ENCODE results near the gene LRIG1. TPM values are rescaled to one million over a fixed set of nuclear protein-coding genes. Genes with fewer than 3 reads are reported as not detected.

LRIG1 gene
- total and polyA plus RNA-seq, 2 of the 8 experiments (the other 6 are each of a cell fraction or from before 2014, with no cell fraction given), result 78.1 to 88.7 TPM

- Histone ChIP-seq H3K9me3 (ENCODE audit: insufficient read depth in 2 of 2, low read depth in 1 of 2, low read length in 1 of 2) (no peaks in the 10 kb centered on the region), H3K36me3 (ENCODE audit: control insufficient read depth in 2 of 4, insufficient read depth in 4 of 4, low read length in 3 of 4) (peaks cover 11 to 83% (median 50%) of the 10 kb centered on the region in 4 experiments), H3K14ac (ENCODE audit: insufficient read length) (no peak overlapping the region), H3K27ac (ENCODE audit: low read depth, low read length) (no peak overlapping the region), H3K9ac (replicated peaks in 1 of 4; ENCODE audit: extremely low read depth in 1 of 4, low read depth in 3 of 4, low read length in 3 of 4) (no peak overlapping the region), H3K4me1 (replicated peaks in 1 of 4; ENCODE audit: control insufficient read depth in 3 of 4, insufficient read depth in 4 of 4, low read length in 3 of 4) (peaks cover 0 to 13% (median 10%) of the 10 kb centered on the region in 4 experiments; a peak in 6 of 7 replicates), H2BK5ac (ENCODE audit: low read depth, low read length) (no peak overlapping the region), H3K23ac (ENCODE audit: insufficient read length) (no peak overlapping the region), H3K79me1 (ENCODE audit: low read depth, low read length) (peaks cover 17% of the 10 kb centered on the region), H2AK5ac (ENCODE audit: low read depth, low read length) (no peak overlapping the region), H2AFZ (ENCODE audit: low read length) (no peak overlapping the region), H2BK20ac (ENCODE audit: low read length) (no peak overlapping the region), H3K56ac (replicated peaks; ENCODE audit: insufficient read length, low read depth, low read length) (no peak overlapping the region), H2BK15ac (ENCODE audit: low read length) (no peak overlapping the region), H3K27me3 (replicated peaks in 1 of 4; ENCODE audit: control insufficient read depth in 3 of 4, extremely low read depth in 1 of 4, insufficient read depth in 3 of 4, low read length in 3 of 4) (no peaks in the 10 kb centered on the region), H4K91ac (replicated peaks; ENCODE audit: insufficient read length, low read length) (no peak overlapping the region), H2BK12ac (ENCODE audit: low read depth, low read length) (no peak overlapping the region), H4K20me1 (replicated peaks in 1 of 2; ENCODE audit: control insufficient read depth in 1 of 2, insufficient read depth in 2 of 2, low read length in 2 of 2) (peaks cover 23% of the 10 kb centered on the region in 2 experiments), H2BK120ac (replicated peaks; ENCODE audit: low read depth, low read length) (no peak overlapping the region), H3K18ac (ENCODE audit: extremely low read depth, low read length) (no peak overlapping the region), H4K5ac (ENCODE audit: insufficient read length, low read depth, low read length) (no peak overlapping the region), H4K8ac (ENCODE audit: extremely low read depth, insufficient read depth, low read length) (no peak overlapping the region), H3K79me2 (ENCODE audit: control insufficient read depth in 1 of 2, insufficient read depth in 2 of 2, low read length in 2 of 2) (peaks cover 5 to 98% of the 10 kb centered on the region in 2 experiments), H3K4me2 (ENCODE audit: insufficient read depth in 1 of 2, low read depth in 2 of 2, low read length in 2 of 2) (no peak overlapping the region), H3K4me3 (ENCODE audit: extremely low read depth in 1 of 4, insufficient read depth in 2 of 4, low read depth in 3 of 4, low read length in 4 of 4) (no peak overlapping the region), H3K4ac (replicated peaks; ENCODE audit: insufficient read length, low read depth, low read length) (no peak overlapping the region), H3K23me2 (ENCODE audit: low read depth, low read length) (no peaks in the 10 kb centered on the region)
- CTCF ChIA-PET (ENCODE audit: partially characterized antibody), result interaction anchor here (0.6 to 7.2 kb wide), 7 partner anchors 9 to 74 kb away, joined by 3 to 32 read pairs (median 4); no protein-coding TSS in a partner anchor
- DNase-seq (ENCODE audit: low read depth in 1 of 2, low spot score in 2 of 2), result no peak
- FAIRE-seq, result no peak
- POLR2A ChIA-PET (ENCODE audit: partially characterized antibody), result interaction anchor here (0.6 to 2.8 kb wide), 7 partner anchors 8 to 44 kb away, joined by 3 to 11 read pairs (median 3); no protein-coding TSS in a partner anchor
- WGBS, 2 experiments (ENCODE audit: extremely low coverage in 1 of 2, insufficient coverage in 1 of 2, insufficient read length in 1 of 2, insufficient replicate concordance in 2 of 2, low coverage in 1 of 2, low lambda C conversion rate in 2 of 2, missing lambda C conversion rate in 1 of 2), result 92% methylated on average over 7 of the region's 7 CpGs; no CpG with 5 or more reads in 1 of the 2 experiments
- TF ChIP-seq FOSL1 (IDR thresholded peaks at IDR 0.05; ENCODE audit: insufficient read depth, low read depth, low read length) (no peak), SAP30 (IDR thresholded peaks at IDR 0.05; ENCODE audit: insufficient read depth, insufficient replicate concordance, low read length) (no peak), BACH1 (IDR thresholded peaks at IDR 0.05; ENCODE audit: low read length) (no peak), POLR2AphosphoS5 (IDR thresholded peaks at IDR 0.05; ENCODE audit: low read depth, low read length) (0 out of 2 replicates have a peak, but pooled peaks have one; percentile 15), RXRA (IDR thresholded peaks at IDR 0.05; ENCODE audit: insufficient read depth, low read depth, low read length) (no peak)
Measured at GRCh38 chr3:66452303-66453011, 48.4 kb downstream of the LRIG1 start.
